Endodermal cell (in vitro differentiated cells): ENCODE measurements around the gene SLC10A6. TPM values are rescaled to one million over a fixed set of nuclear protein-coding genes. Genes with fewer than 3 reads are reported as not detected.

Source experiments
- DNase-seq: peaks from one replicate; pipeline ENCODE4 v3.0.0-alpha.2; 2017
- H3K27ac ChIP-seq: 2 replicates; pipeline ENCODE4 v1.5.1; 2013; ENCODE audit warnings: mild to moderate bottlenecking, low read depth, low read length, moderate library complexity
- H3K27me3 ChIP-seq: 2 replicates; pipeline ENCODE4 v1.6.1; 2013; ENCODE audit warnings: mild to moderate bottlenecking, low read length, moderate library complexity; ENCODE audit not compliant: insufficient read depth, control insufficient read depth, poor library complexity, severe bottlenecking
- H3K36me3 ChIP-seq: 2 replicates; pipeline ENCODE4 v1.7.0; 2013; ENCODE audit warnings: mild to moderate bottlenecking, low read length, moderate library complexity; ENCODE audit not compliant: control insufficient read depth, insufficient read depth
- H3K4me1 ChIP-seq: one replicate; pipeline ENCODE4 v1.7.0; 2013; ENCODE audit warnings: low read length; ENCODE audit not compliant: control insufficient read depth, insufficient read depth
- H3K4me3 ChIP-seq: 2 replicates; pipeline ENCODE4 v1.5.1; 2013; ENCODE audit warnings: mild to moderate bottlenecking, low read length, moderate library complexity
- H3K9ac ChIP-seq: 2 replicates; pipeline ENCODE4 v1.6.1; 2013; ENCODE audit warnings: mild to moderate bottlenecking, low read length, moderate library complexity; ENCODE audit not compliant: poor library complexity, severe bottlenecking; ENCODE audit errors: extremely low read depth
- H3K9me3 ChIP-seq: 2 replicates; pipeline ENCODE4 v1.6.1; 2013; ENCODE audit warnings: mild to moderate bottlenecking, low read length, moderate library complexity; ENCODE audit not compliant: control insufficient read depth
- H3K27ac Mint-ChIP-seq: 2 replicates; pipeline ENCODE4 v1.8.0; 2020; ENCODE audit warnings: mixed read lengths
- H3K27me3 Mint-ChIP-seq: 2 replicates; pipeline ENCODE4 v1.8.0; 2021; ENCODE audit warnings: mild to moderate bottlenecking, mixed read lengths; ENCODE audit not compliant: insufficient read depth
- H3K36me3 Mint-ChIP-seq: 2 replicates; pipeline ENCODE4 v1.8.0; 2020; ENCODE audit warnings: low read depth, mixed read lengths
- H3K4me1 Mint-ChIP-seq: 2 replicates; pipeline ENCODE4 v1.8.0; 2020; ENCODE audit warnings: mixed read lengths
- H3K4me3 Mint-ChIP-seq: 2 replicates; pipeline ENCODE4 v1.8.0; 2020; ENCODE audit warnings: mild to moderate bottlenecking, moderate library complexity, mixed read lengths
- H3K9me3 Mint-ChIP-seq: 2 replicates; pipeline ENCODE4 v1.8.0; 2020; ENCODE audit warnings: mild to moderate bottlenecking, mixed read lengths
- WGBS, 2 experiments: methylation state at CpG; one replicate each; pipeline versions ENCODE4 v1.1.5 to v1.1.7; 2013; ENCODE audit warnings: missing lambda C conversion rate in 2 of 2, mixed read lengths in 1 of 2; ENCODE audit not compliant: insufficient coverage in 1 of 2, insufficient read length in 1 of 2; 5-methylcytosine and 5-hydroxymethylcytosine counted together
- total RNA-seq, 2 donors: library from RNA; stranded (reverse); fragmentation: NEBNext Ultra II Directional in 1 of 2; extraction: Animal tissue kit (Norgen Biotek cat#: 25700) in 1 of 2; gene quantifications; 2 replicates in 1 of 2; 3 replicates in 1 of 2; pipeline ENCODE4 v1.2.1, GENCODE V29; 2021
- TF ChIP-seq, protein P1 (sequence below): fragments of 200-600 bp; sonication (generic); conservative IDR thresholded peaks from 2 replicates; pipeline ENCODE4 v1.5.0; 2021; ENCODE audit warnings: antibody characterized with exemption, mild to moderate bottlenecking

Gene SLC10A6
- total RNA-seq, 2 donors from 2014 or later: not detected

DNA sequence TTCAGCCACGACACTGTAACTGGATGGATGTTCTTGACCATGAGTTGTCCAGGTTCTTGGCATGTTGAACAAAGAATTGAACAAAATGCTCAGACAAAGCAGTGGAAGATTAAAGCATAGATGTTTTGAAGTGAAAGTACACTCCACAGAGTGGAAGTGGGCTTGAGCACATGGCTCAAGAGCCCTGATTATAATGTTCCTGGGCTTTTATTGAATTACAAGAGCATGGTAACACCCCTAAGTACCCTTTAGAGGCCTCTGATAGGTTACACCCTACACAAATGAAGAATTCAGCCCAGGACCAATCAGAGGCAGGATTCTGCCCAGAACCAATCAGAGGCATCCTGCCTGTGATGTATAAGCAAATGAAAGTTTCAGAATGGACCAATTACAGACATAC, 33.5 kb downstream of the SLC10A6 start:
- no peaks in the 10 kb centered on the region for H3K27me3 ChIP-seq
- peaks cover 27% of the 10 kb centered on the region for H3K9me3 ChIP-seq
- no peaks in the 10 kb centered on the region for H3K4me1 ChIP-seq
- Mint-ChIP-seq H3K4me1 (peaks cover 19% of the 10 kb centered on the region), H3K36me3 (peaks cover 55% of the 10 kb centered on the region), H3K9me3 (peaks cover 9% of the 10 kb centered on the region), H3K4me3 (no peak overlapping the region), H3K27me3 (no peaks in the 10 kb centered on the region), H3K27ac (no peak overlapping the region)
- 100% methylated on average over 1 of the region's 1 CpG; no CpG with 5 or more reads in 1 of the 2 experiments for WGBS, 2 experiments
- no peak overlapping the region for H3K4me3 ChIP-seq
- H3K36me3 ChIP-seq: peaks cover 57% of the 10 kb centered on the region
- TF ChIP-seq, protein P1, sequence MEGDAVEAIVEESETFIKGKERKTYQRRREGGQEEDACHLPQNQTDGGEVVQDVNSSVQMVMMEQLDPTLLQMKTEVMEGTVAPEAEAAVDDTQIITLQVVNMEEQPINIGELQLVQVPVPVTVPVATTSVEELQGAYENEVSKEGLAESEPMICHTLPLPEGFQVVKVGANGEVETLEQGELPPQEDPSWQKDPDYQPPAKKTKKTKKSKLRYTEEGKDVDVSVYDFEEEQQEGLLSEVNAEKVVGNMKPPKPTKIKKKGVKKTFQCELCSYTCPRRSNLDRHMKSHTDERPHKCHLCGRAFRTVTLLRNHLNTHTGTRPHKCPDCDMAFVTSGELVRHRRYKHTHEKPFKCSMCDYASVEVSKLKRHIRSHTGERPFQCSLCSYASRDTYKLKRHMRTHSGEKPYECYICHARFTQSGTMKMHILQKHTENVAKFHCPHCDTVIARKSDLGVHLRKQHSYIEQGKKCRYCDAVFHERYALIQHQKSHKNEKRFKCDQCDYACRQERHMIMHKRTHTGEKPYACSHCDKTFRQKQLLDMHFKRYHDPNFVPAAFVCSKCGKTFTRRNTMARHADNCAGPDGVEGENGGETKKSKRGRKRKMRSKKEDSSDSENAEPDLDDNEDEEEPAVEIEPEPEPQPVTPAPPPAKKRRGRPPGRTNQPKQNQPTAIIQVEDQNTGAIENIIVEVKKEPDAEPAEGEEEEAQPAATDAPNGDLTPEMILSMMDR: no peak
- no peak overlapping the region for H3K27ac ChIP-seq
- H3K9ac ChIP-seq: no peak overlapping the region
- no peak for DNase-seq

DNA sequence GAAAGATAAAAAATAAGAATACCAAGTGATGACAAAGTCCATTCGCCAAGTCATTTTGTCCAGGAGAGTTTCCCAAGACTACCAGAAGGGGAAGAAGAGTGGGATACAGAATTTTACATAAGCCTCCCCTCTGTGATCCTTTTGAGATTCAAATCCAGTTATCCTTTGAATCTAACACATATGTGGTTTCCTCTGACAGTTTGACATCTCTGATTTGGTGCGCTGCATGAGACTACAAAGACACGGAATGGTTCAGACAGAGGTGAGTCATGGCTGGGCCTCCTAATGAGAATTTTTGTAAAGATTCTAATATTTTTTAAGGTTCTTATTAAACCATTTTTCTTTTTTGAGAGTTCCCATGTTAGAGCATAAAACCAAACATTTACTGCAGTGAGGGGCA, 38.3 kb downstream of the SLC10A6 start:
- peaks cover 22% of the 10 kb centered on the region for H3K9me3 ChIP-seq
- no peaks in the 10 kb centered on the region for H3K27me3 ChIP-seq
- H3K27ac ChIP-seq: peak overlapping the region; percentile 74
- peaks cover 92% of the 10 kb centered on the region for H3K36me3 ChIP-seq
- no peak overlapping the region for H3K4me3 Mint-ChIP-seq
- no peaks in the 10 kb centered on the region for H3K27me3 Mint-ChIP-seq
- 83% methylated on average over 3 of the region's 3 CpGs; no CpG with 5 or more reads in 1 of the 2 experiments for WGBS, 2 experiments
- no peak overlapping the region for H3K4me3 ChIP-seq
- no peak for DNase-seq
- H3K9me3 Mint-ChIP-seq: peaks cover 9% of the 10 kb centered on the region
- H3K4me1 Mint-ChIP-seq: no peaks in the 10 kb centered on the region
- TF ChIP-seq, protein P1: no peak
- no peak overlapping the region for H3K9ac ChIP-seq
- H3K36me3 Mint-ChIP-seq: peaks cover 77% of the 10 kb centered on the region
- no peaks in the 10 kb centered on the region for H3K4me1 ChIP-seq
- no peak overlapping the region for H3K27ac Mint-ChIP-seq

DNA sequence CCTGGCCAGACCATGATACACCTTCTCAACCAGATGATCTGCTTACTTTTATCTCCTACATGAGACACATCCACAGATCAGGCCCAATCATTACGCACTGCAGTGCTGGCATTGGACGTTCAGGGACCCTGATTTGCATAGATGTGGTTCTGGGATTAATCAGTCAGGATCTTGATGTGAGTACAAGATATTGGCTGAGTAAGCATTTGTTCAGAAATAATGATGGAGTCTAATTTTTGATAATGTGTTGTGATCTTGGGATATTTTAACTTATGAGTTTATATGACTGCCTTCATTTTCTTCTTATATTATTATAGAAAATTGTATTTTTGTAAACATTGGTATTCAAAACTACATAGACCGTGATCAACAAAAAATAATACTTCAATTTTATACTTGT, 39.4 kb downstream of the SLC10A6 start:
- Histone ChIP-seq H3K4me1 (no peaks in the 10 kb centered on the region), H3K36me3 (peaks cover 92% of the 10 kb centered on the region), H3K27me3 (no peaks in the 10 kb centered on the region), H3K9me3 (peaks cover 12% of the 10 kb centered on the region), H3K4me3 (no peak overlapping the region), H3K9ac (no peak overlapping the region), H3K27ac (no peak overlapping the region)
- H3K36me3 Mint-ChIP-seq: peaks cover 72% of the 10 kb centered on the region
- H3K27me3 Mint-ChIP-seq: no peaks in the 10 kb centered on the region
- DNase-seq: no peak
- TF ChIP-seq, protein P1: no peak
- no peaks in the 10 kb centered on the region for H3K4me1 Mint-ChIP-seq
- H3K9me3 Mint-ChIP-seq: no peaks in the 10 kb centered on the region
- 95% methylated on average over 2 of the region's 3 CpGs; no CpG with 5 or more reads in 1 of the 2 experiments for WGBS, 2 experiments
- H3K4me3 Mint-ChIP-seq: no peak overlapping the region
- H3K27ac Mint-ChIP-seq: no peak overlapping the region
